IMR-90 (cell line): ENCODE data around the gene DMXL1. TPM values are rescaled to one million over a fixed set of nuclear protein-coding genes. Genes with fewer than 3 reads are reported as not detected.

Experiments
- ATAC-seq: fragments of 200-7000 bp; cut with Tn5 transposase; 2 replicates; pipeline ENCODE4 v1.9.1; 2020; ENCODE audit warnings: low read depth, mild to moderate bottlenecking, moderate library complexity
- BruUV-seq: library from RNA; stranded (reverse); fragments of 400-500 nt; replicated peaks from 2 replicates; lab custom pipeline; 2021; lab: Mats Ljungman, UMichigan
- CTCF ChIA-PET: fragments of 300-600 bp; formaldehyde crosslinking; extraction: SDS; loops from one replicate; lab custom pipeline; 2021; ENCODE audit warnings: antibody characterized with exemption; lab: Yijun Ruan, JAX
- POLR2A ChIA-PET: fragments of 300-600 bp; sonication (Branson Sonifier 250); formaldehyde crosslinking; loops from one replicate; lab custom pipeline; 2022; ENCODE audit warnings: antibody characterized with exemption; ENCODE audit not compliant: unreplicated experiment; lab: Charles Lee
- DNase-seq: peaks from one replicate; pipeline ENCODE4 v3.0.0; 2013
- H2AFZ ChIP-seq: replicated peaks from 2 replicates; pipeline ENCODE3; 2013; ENCODE audit warnings: low read length, mild to moderate bottlenecking; ENCODE audit not compliant: poor library complexity
- H2AK5ac ChIP-seq: 2 replicates; pipeline ENCODE4 v1.6.1; 2013; ENCODE audit warnings: low read depth, low read length, inconsistent platforms
- H2AK9ac ChIP-seq: replicated peaks from 2 replicates; pipeline ENCODE3; 2013; ENCODE audit warnings: mild to moderate bottlenecking, low read depth, low read length, moderate library complexity; ENCODE audit not compliant: poor library complexity
- H2BK120ac ChIP-seq: 2 replicates; pipeline ENCODE4 v1.6.1; 2013; ENCODE audit warnings: low read depth, low read length, inconsistent platforms
- H2BK15ac ChIP-seq: 3 replicates; pipeline ENCODE4 v1.6.1; 2013; ENCODE audit warnings: low read depth, low read length, inconsistent platforms
- H2BK20ac ChIP-seq: 2 replicates; pipeline ENCODE4 v1.6.1; 2013; ENCODE audit warnings: low read depth, mild to moderate bottlenecking, inconsistent platforms, low read length, moderate library complexity
- H2BK5ac ChIP-seq: 2 replicates; pipeline ENCODE4 v1.6.1; 2013; ENCODE audit warnings: mild to moderate bottlenecking, low read depth, low read length, inconsistent platforms; ENCODE audit not compliant: poor library complexity, severe bottlenecking
- H3K14ac ChIP-seq: replicated peaks from 2 replicates; pipeline ENCODE4 v1.6.1; 2013; ENCODE audit warnings: low read depth, low read length, inconsistent platforms
- H3K18ac ChIP-seq: 2 replicates; pipeline ENCODE4 v1.6.1; 2013; ENCODE audit warnings: low read depth, low read length, control low read depth
- H3K23ac ChIP-seq: 2 replicates; pipeline ENCODE4 v1.6.1; 2013; ENCODE audit warnings: low read depth, low read length, inconsistent platforms
- H3K27ac ChIP-seq: 2 replicates; pipeline ENCODE4 v1.5.1; 2013; ENCODE audit warnings: mild to moderate bottlenecking, control low read depth, low read length; ENCODE audit not compliant: insufficient read depth
- H3K27me3 ChIP-seq: 2 replicates; pipeline ENCODE4 v1.6.1; 2013; ENCODE audit warnings: low read length; ENCODE audit not compliant: control insufficient read depth, insufficient read depth
- H3K36me3 ChIP-seq: 2 replicates; pipeline ENCODE4 v1.6.1; 2013; ENCODE audit warnings: low read length, mixed read lengths; ENCODE audit not compliant: control insufficient read depth, insufficient read depth
- H3K4ac ChIP-seq: 2 replicates; pipeline ENCODE4 v1.6.1; 2013; ENCODE audit warnings: low read depth, low read length, inconsistent platforms
- H3K4me1 ChIP-seq: 2 replicates; pipeline ENCODE4 v1.6.1; 2013; ENCODE audit warnings: low read length, mixed read lengths; ENCODE audit not compliant: control insufficient read depth, insufficient read depth
- H3K4me2 ChIP-seq: 2 replicates; pipeline ENCODE4 v1.6.1; 2013; ENCODE audit warnings: low read depth, mild to moderate bottlenecking, control low read depth, low read length, moderate library complexity
- H3K4me3 ChIP-seq: 2 replicates; pipeline ENCODE4 v1.5.1; 2013; ENCODE audit warnings: low read depth, mild to moderate bottlenecking, control low read depth, low read length, moderate library complexity; ENCODE audit not compliant: insufficient read depth
- H3K56ac ChIP-seq: 2 replicates; pipeline ENCODE4 v1.6.1; 2013; ENCODE audit warnings: low read length, inconsistent platforms; ENCODE audit not compliant: insufficient read depth; ENCODE audit errors: extremely low read depth
- H3K79me1 ChIP-seq, 2 experiments: 2 replicates each; pipeline ENCODE4 v1.6.1; 2013; ENCODE audit warnings: low read length in 2 of 2, inconsistent platforms in 1 of 2, low read depth in 1 of 2
- H3K9ac ChIP-seq: 2 replicates; pipeline ENCODE4 v1.6.1; 2013; ENCODE audit warnings: low read depth, low read length, control low read depth
- H3K9me1 ChIP-seq: 2 replicates; pipeline ENCODE4 v1.6.1; 2013; ENCODE audit warnings: low read length, inconsistent platforms; ENCODE audit not compliant: insufficient read depth
- H3K9me3 ChIP-seq: 2 replicates; pipeline ENCODE4 v1.6.1; 2013; ENCODE audit warnings: low read length; ENCODE audit not compliant: control insufficient read depth, insufficient read depth
- H4K20me1 ChIP-seq: 2 replicates; pipeline ENCODE4 v1.6.1; 2013; ENCODE audit warnings: low read length, inconsistent platforms; ENCODE audit not compliant: insufficient read depth
- H4K5ac ChIP-seq: 2 replicates; pipeline ENCODE4 v1.6.1; 2013; ENCODE audit warnings: mild to moderate bottlenecking, low read depth, low read length, control low read depth
- H4K8ac ChIP-seq, 2 experiments: 2 replicates each; pipeline ENCODE4 v1.6.1; 2013; ENCODE audit warnings: low read depth in 2 of 2, low read length in 2 of 2, control low read depth in 1 of 2, inconsistent platforms in 1 of 2
- H4K91ac ChIP-seq: 2 replicates; pipeline ENCODE4 v1.6.1; 2013; ENCODE audit warnings: low read depth, low read length, inconsistent platforms; ENCODE audit not compliant: insufficient read depth
- CEBPB ChIP-seq: IDR thresholded peaks from 2 replicates; pipeline ENCODE4 v1.6.1; 2012; ENCODE audit warnings: low read depth, low read length, improper control_type of control experiment
- CHD1 ChIP-seq: IDR thresholded peaks from 2 replicates; pipeline ENCODE4 v1.6.1; 2012; ENCODE audit warnings: low read depth, low read length, improper control_type of control experiment
- CTCF ChIP-seq: conservative IDR thresholded peaks from 2 replicates; pipeline ENCODE4 v1.5.1; 2012; ENCODE audit warnings: mild to moderate bottlenecking, low read depth, low read length, improper control_type of control experiment
- ELK1 ChIP-seq: fragments of 150-350 bp; IDR thresholded peaks from 2 replicates; pipeline ENCODE4 v1.6.1; 2016; ENCODE audit warnings: low read depth, mild to moderate bottlenecking, low read length, moderate library complexity, borderline replicate concordance
- FOS ChIP-seq: fragments of 150-350 bp; IDR thresholded peaks from 2 replicates; pipeline ENCODE4 v1.6.1; 2016; ENCODE audit warnings: low read depth, low read length
- MAFK ChIP-seq: IDR thresholded peaks from 2 replicates; pipeline ENCODE4 v1.6.1; 2012; ENCODE audit warnings: low read depth, low read length, improper control_type of control experiment
- MXI1 ChIP-seq: IDR thresholded peaks from 2 replicates; pipeline ENCODE4 v1.6.1; 2012; ENCODE audit warnings: low read depth, mild to moderate bottlenecking, low read length, moderate library complexity, borderline replicate concordance
- NFE2L2 ChIP-seq: fragments of 150-350 bp; IDR thresholded peaks from 2 replicates; pipeline ENCODE4 v1.6.1; 2016; ENCODE audit warnings: low read depth, mild to moderate bottlenecking, low read length
- POLR2A ChIP-seq: IDR thresholded peaks from 2 replicates; pipeline ENCODE4 v1.6.1; 2012; ENCODE audit warnings: mild to moderate bottlenecking, low read depth, low read length
- RAD21 ChIP-seq: IDR thresholded peaks from 2 replicates; pipeline ENCODE4 v1.6.1; 2012; ENCODE audit warnings: low read length, improper control_type of control experiment
- RCOR1 ChIP-seq: IDR thresholded peaks from 2 replicates; pipeline ENCODE4 v1.6.1; 2012; ENCODE audit warnings: mild to moderate bottlenecking, low read length, improper control_type of control experiment; ENCODE audit not compliant: insufficient replicate concordance
- RFX5 ChIP-seq: IDR thresholded peaks from 2 replicates; pipeline ENCODE4 v1.8.0; 2012; ENCODE audit warnings: low read depth, mild to moderate bottlenecking, low read length, moderate library complexity
- SMC3 ChIP-seq: fragments of 150-350 bp; IDR thresholded peaks from 2 replicates; pipeline ENCODE4 v1.6.1; 2016; ENCODE audit warnings: low read depth, mild to moderate bottlenecking, antibody characterized with exemption, low read length, moderate library complexity
- USF2 ChIP-seq: fragments of 150-350 bp; IDR thresholded peaks from 2 replicates; pipeline ENCODE4 v1.6.1; 2017; ENCODE audit warnings: mild to moderate bottlenecking, antibody characterized with exemption, low read length, low read depth
- dilution Hi-C: fragments of 300-500 bp; cut with HindIII; formaldehyde crosslinking; loops from one replicate; pipeline ENCODE4 v1.14.3; 2018; ENCODE audit warnings: low sequenced_read_pairs; ENCODE audit not compliant: unreplicated experiment
- in situ Hi-C: fragments of 300-500 bp; cut with MboI; formaldehyde crosslinking; loops from 3 replicates; pipeline ENCODE4 v1.14.3; 2019; ENCODE audit warnings: low sequenced_read_pairs, inconsistent platforms, mixed read lengths
- intact Hi-C: fragments of 100-400 bp; cut with micrococcal nuclease; formaldehyde crosslinking; loops from 2 replicates; pipeline ENCODE4 v1.10.0; 2022
- polyA plus RNA-seq, 3 experiments: library from polyadenylated mRNA; depleted of rRNA; stranded (reverse); fragments of >200 nt; gene quantifications; 2 replicates each; pipeline ENCODE4 v1.2.3, GENCODE V29; 2012; ENCODE audit warnings: low replicate concordance in 1 of 3
- total RNA-seq: library from RNA; depleted of rRNA; stranded (reverse); fragments of >200 nt; gene quantifications from 2 replicates; pipeline ENCODE4 v1.2.3, GENCODE V29; 2012

Gene DMXL1
- total and polyA plus RNA-seq, 2 of the 4 experiments (the other 2 are of a cell fraction) = 8.1 to 21.5 TPM

- Histone ChIP-seq H3K18ac (no peak overlapping the region), H3K27me3 (no peaks in the 10 kb centered on the region), H2AK5ac (no peak overlapping the region), H3K36me3 (no peaks in the 10 kb centered on the region), H3K4me1 (no peaks in the 10 kb centered on the region), H2AK9ac (no peak overlapping the region), H3K27ac (no peak overlapping the region), H4K20me1 (no peaks in the 10 kb centered on the region), H3K4me3 (no peak overlapping the region), H2BK5ac (no peak overlapping the region), H2BK15ac (no peak overlapping the region), H2AFZ (no peak overlapping the region), H3K9me3 (no peaks in the 10 kb centered on the region), H4K5ac (no peak overlapping the region), H3K4me2 (no peak overlapping the region), H3K79me1 (no peaks in the 10 kb centered on the region), H3K56ac (no peak overlapping the region), H3K23ac (no peak overlapping the region), H4K91ac (no peak overlapping the region), H3K14ac (no peak overlapping the region), H2BK20ac (no peak overlapping the region), H3K9me1 (no peaks in the 10 kb centered on the region), H2BK120ac (no peak overlapping the region), H3K4ac (no peak overlapping the region), H4K8ac (no peak overlapping the region), H3K9ac (no peak overlapping the region)
- BruUV-seq = no TSS peak
- intact Hi-C loops = no loop called here
- CTCF ChIA-PET = no interaction called here
- no peak for ATAC-seq
- in situ Hi-C loops = no loop called here
- DNase-seq = no peak
- TF ChIP-seq ELK1 (no peak), SMC3 (no peak), RCOR1 (no peak), MAFK (no peak), RFX5 (no peak), CHD1 (no peak), USF2 (no peak), CTCF (no peak), POLR2A (no peak), FOS (no peak), RAD21 (no peak), NFE2L2 (no peak), CEBPB (no peak), MXI1 (no peak)
- POLR2A ChIA-PET = no interaction called here
- dilution Hi-C loops = no loop called here
These were observed 11.8 kb upstream of the DMXL1 start for GRCh38 chr5:119058979-119059529.
